HepG2 (cell line): ENCODE data around the gene RBM18. TPM values are rescaled to one million over a fixed set of nuclear protein-coding genes. Genes with fewer than 3 reads are reported as not detected.

Experiments
- BATF2 ChIP-seq: sonication (generic); formaldehyde crosslinking; IDR thresholded peaks from 2 replicates; pipeline ENCODE4 v1.8.0; 2022; ENCODE audit warnings: mild to moderate bottlenecking, missing genetic modification reagents, moderate library complexity
- BHLHE40 ChIP-seq: IDR thresholded peaks from 2 replicates; pipeline ENCODE4 v1.6.1; 2011; ENCODE audit warnings: low read length, improper control_type of control experiment
- E2F2 ChIP-seq: sonication (generic); formaldehyde crosslinking; IDR thresholded peaks from 2 replicates; pipeline ENCODE4 v1.4.0; 2020; ENCODE audit warnings: missing genetic modification reagents, borderline replicate concordance
- FOXM1 ChIP-seq: sonication (generic); formaldehyde crosslinking; IDR thresholded peaks from 2 replicates; pipeline ENCODE4 v1.5.0; 2020; ENCODE audit warnings: missing genetic modification reagents
- KAT8 ChIP-seq: IDR thresholded peaks from 2 replicates; pipeline ENCODE4 v1.6.1; 2016; ENCODE audit warnings: missing genetic modification reagents, missing compliant biosample characterization
- MBD4 ChIP-seq: IDR thresholded peaks from 2 replicates; pipeline ENCODE4 v1.6.1; 2012; ENCODE audit warnings: low read length, inconsistent platforms, borderline replicate concordance
- MED1 ChIP-seq: sonication (generic); formaldehyde crosslinking; IDR thresholded peaks from 2 replicates; pipeline ENCODE4 v1.4.0; 2020; ENCODE audit warnings: missing genetic modification reagents
- MIER2 ChIP-seq: IDR thresholded peaks from 2 replicates; pipeline ENCODE4 v1.6.1; 2016; ENCODE audit warnings: missing biosample characterization, missing genetic modification reagents
- SAFB2 ChIP-seq: sonication (generic); formaldehyde crosslinking; IDR thresholded peaks from 2 replicates; pipeline ENCODE4 v1.5.1; 2020; ENCODE audit warnings: missing genetic modification reagents, low read depth, mild to moderate bottlenecking, borderline replicate concordance
- SNAI1 ChIP-seq: sonication (generic); formaldehyde crosslinking; IDR thresholded peaks from 2 replicates; pipeline ENCODE4 v1.5.0; 2020; ENCODE audit warnings: mild to moderate bottlenecking, missing genetic modification reagents, borderline replicate concordance
- SOX6 ChIP-seq, 2 experiments: fragments of 450-650 bp in 1 of 2; sonication (generic) in 1 of 2; formaldehyde crosslinking in 1 of 2; IDR thresholded peaks; 2 replicates each; pipeline versions ENCODE4 v1.4.0 to v1.6.1; 2017 to 2020; ENCODE audit warnings: antibody characterized with exemption in 1 of 2, mild to moderate bottlenecking in 1 of 2, missing genetic modification reagents in 1 of 2
- THAP7 ChIP-seq: sonication (generic); formaldehyde crosslinking; IDR thresholded peaks from 2 replicates; pipeline ENCODE4 v1.8.1; 2023; ENCODE audit warnings: mild to moderate bottlenecking, missing genetic modification reagents
- XRCC5 ChIP-seq: fragments of 200-400 bp; formaldehyde crosslinking; optimal IDR thresholded peaks from 2 replicates; pipeline ENCODE3; 2017; ENCODE audit warnings: mild to moderate bottlenecking, low read length
- ZBTB37 ChIP-seq: sonication (generic); formaldehyde crosslinking; IDR thresholded peaks from 2 replicates; pipeline ENCODE4 v1.4.0; 2020; ENCODE audit warnings: mild to moderate bottlenecking, missing genetic modification reagents
- ZFP41 ChIP-seq: sonication (generic); formaldehyde crosslinking; IDR thresholded peaks from 2 replicates; pipeline ENCODE4 v1.4.0; 2020; ENCODE audit warnings: mild to moderate bottlenecking, missing genetic modification reagents, borderline replicate concordance
- ZFYVE20 ChIP-seq: sonication (generic); formaldehyde crosslinking; IDR thresholded peaks from 2 replicates; pipeline ENCODE4 v1.8.0; 2023; ENCODE audit warnings: low read depth, mild to moderate bottlenecking, moderate library complexity, missing genetic modification reagents, borderline replicate concordance
- ZGPAT ChIP-seq: IDR thresholded peaks from 2 replicates; pipeline ENCODE4 v1.6.1; 2016; ENCODE audit warnings: mild to moderate bottlenecking
- ZIK1 ChIP-seq: sonication (generic); formaldehyde crosslinking; IDR thresholded peaks from 2 replicates; pipeline ENCODE4 v1.5.0; 2020; ENCODE audit warnings: mild to moderate bottlenecking, low read depth, missing genetic modification reagents, borderline replicate concordance
- ZMYM2 ChIP-seq: sonication (generic); formaldehyde crosslinking; IDR thresholded peaks from 2 replicates; pipeline ENCODE4 v1.8.0; 2022; ENCODE audit warnings: mild to moderate bottlenecking, missing genetic modification reagents
- ZNF432 ChIP-seq: sonication (generic); formaldehyde crosslinking; IDR thresholded peaks from 2 replicates; pipeline ENCODE4 v1.5.0; 2020; ENCODE audit warnings: missing genetic modification reagents, mild to moderate bottlenecking, borderline replicate concordance
- ZNF556 ChIP-seq: sonication (generic); formaldehyde crosslinking; IDR thresholded peaks from 2 replicates; pipeline ENCODE4 v1.4.0; 2020; ENCODE audit warnings: mild to moderate bottlenecking, missing genetic modification reagents, borderline replicate concordance
- ZNF616 ChIP-seq: sonication (generic); formaldehyde crosslinking; IDR thresholded peaks from 2 replicates; pipeline ENCODE4 v1.5.0; 2020; ENCODE audit warnings: low read depth, mild to moderate bottlenecking, missing genetic modification reagents
- ZNF629 ChIP-seq: sonication (generic); formaldehyde crosslinking; conservative IDR thresholded peaks from 2 replicates; pipeline ENCODE4 v1.5.0; 2020; ENCODE audit warnings: missing genetic modification reagents
- ZNF720 ChIP-seq: sonication (generic); formaldehyde crosslinking; IDR thresholded peaks from 2 replicates; pipeline ENCODE4 v1.4.0; 2020; ENCODE audit warnings: missing genetic modification reagents
- ZSCAN9 ChIP-seq: IDR thresholded peaks from 2 replicates; pipeline ENCODE4 v1.6.1; 2016; ENCODE audit warnings: borderline replicate concordance
- polyA plus RNA-seq, 8 experiments: library from polyadenylated mRNA; depleted of rRNA in 3 of 8; stranded (reverse) in 7 of 8; unstranded in 1 of 8; fragments of >200 nt; fragmentation: Illumina TruSeq in 4 of 8; extraction: Trizol in 4 of 8; gene quantifications; 2 replicates each; pipeline versions ENCODE4 v1.2.1 to v1.2.3, GENCODE V29; 2011 to 2016; ENCODE audit warnings: low read depth in 4 of 8, missing spikeins in 1 of 8, mixed read lengths in 1 of 8; ENCODE audit not compliant: insufficient read depth in 1 of 8
- total RNA-seq, 5 experiments: library from RNA; depleted of rRNA; stranded (reverse); fragments of >200 nt; fragmentation: Illumina TruSeq; extraction: Trizol; gene quantifications; 2 replicates each; pipeline ENCODE4 v1.2.3, GENCODE V29; 2016; ENCODE audit warnings: low read depth in 1 of 5

The RBM18 gene
- total and polyA plus RNA-seq, 2 of the 13 experiments (the other 11 are each of a cell fraction or from before 2014, with no cell fraction given): 12.6 to 16.6 TPM

GRCh38 chr9:122213589-122214413 lies 50.8 kb downstream of the RBM18 start (continued):
- TF ChIP-seq ZNF720 (CRISPR knock-in tag): no peak
- no peak for TF ChIP-seq BHLHE40
- TF ChIP-seq MBD4: no peak
- no peak for TF ChIP-seq ZNF616
- no peak for TF ChIP-seq KAT8 (CRISPR knock-in tag)
- TF ChIP-seq E2F2 (CRISPR knock-in tag): 0 out of 2 replicates have a peak, but pooled peaks have one; percentile 50
- no peak for TF ChIP-seq SAFB2 (CRISPR knock-in tag)
- no peak for TF ChIP-seq SNAI1 (CRISPR knock-in tag)
- TF ChIP-seq MIER2 (CRISPR knock-in tag): no peak
- TF ChIP-seq MED1: 0 out of 2 replicates have a peak, but pooled peaks have one; percentile 23
- no peak for TF ChIP-seq ZNF432 (CRISPR knock-in tag)
- peak; percentile 69; the same call in 1 of the 2 replicates for TF ChIP-seq ZGPAT (CRISPR knock-in tag)
- no peak for TF ChIP-seq ZNF556 (CRISPR knock-in tag)
- peak; percentile 67; the same call in 1 of the 2 replicates for TF ChIP-seq ZMYM2
- no peak; the same call in 1 of the 2 replicates for TF ChIP-seq BATF2 (CRISPR knock-in tag)
- no peak for TF ChIP-seq ZBTB37 (CRISPR knock-in tag)
- peak; percentile 79; the same call in 1 of the 2 replicates for TF ChIP-seq ZIK1 (CRISPR knock-in tag)
- TF ChIP-seq SOX6 (IDR thresholded peaks at IDR 0.05): no peak
- no peak for TF ChIP-seq SOX6 (CRISPR knock-in tag; IDR thresholded peaks at IDR 0.05)
- no peak for TF ChIP-seq ZFYVE20
- peak; percentile 15 for TF ChIP-seq XRCC5
- TF ChIP-seq THAP7 (CRISPR knock-in tag): no peak; the same call in 1 of the 2 replicates
- no peak for TF ChIP-seq ZFP41
- TF ChIP-seq ZNF629: no peak
- no peak for TF ChIP-seq FOXM1
- TF ChIP-seq ZSCAN9 (CRISPR knock-in tag): no peak; the same call in 1 of the 2 replicates
